SK-N-SH treated with all-trans-retinoic acid at 6 μM for 48 hours (cell line): ENCODE measurements around the gene C11orf65.

Experiments
- ATAC-seq: fragments of 200-7000 bp; cut with Tn5 transposase; 3 replicates; pipeline ENCODE4 v1.9.1; 2020; ENCODE audit warnings: mild to moderate bottlenecking, moderate library complexity
- ARNTL ChIP-seq: fragments of 450-650 bp; formaldehyde crosslinking; IDR thresholded peaks from 2 replicates; pipeline ENCODE4 v1.5.0; 2020; ENCODE audit warnings: low read depth, mild to moderate bottlenecking, moderate library complexity, borderline replicate concordance
- BACH2 ChIP-seq: fragments of 250-450 bp; sonication (Bioruptor Pico); IDR thresholded peaks from 2 replicates; pipeline ENCODE4 v1.9.0; 2021; ENCODE audit warnings: mild to moderate bottlenecking, borderline replicate concordance
- CREB5 ChIP-seq: fragments of 250-450 bp; sonication (Bioruptor Pico); IDR thresholded peaks from 2 replicates; pipeline ENCODE4 v1.5.1; 2020; ENCODE audit warnings: low read depth, mild to moderate bottlenecking, moderate library complexity
- CSDC2 ChIP-seq: fragments of 250-450 bp; sonication (Bioruptor Pico); IDR thresholded peaks from 2 replicates; pipeline ENCODE4 v1.5.0; 2020; ENCODE audit warnings: mild to moderate bottlenecking, moderate library complexity
- CSRNP3 ChIP-seq: fragments of 250-450 bp; sonication (Bioruptor Pico); IDR thresholded peaks from 2 replicates; pipeline ENCODE4 v1.5.1; 2021; ENCODE audit warnings: mild to moderate bottlenecking, moderate library complexity
- GLIS3 ChIP-seq: fragments of 250-450 bp; sonication (Bioruptor Pico); IDR thresholded peaks from 2 replicates; pipeline ENCODE4 v1.5.0; 2020; ENCODE audit warnings: mild to moderate bottlenecking, moderate library complexity
- ISL1 ChIP-seq: fragments of 250-450 bp; sonication (Bioruptor Pico); IDR thresholded peaks from 2 replicates; pipeline ENCODE4 v2.1.2; 2022; ENCODE audit warnings: mild to moderate bottlenecking, moderate library complexity
- OSR1 ChIP-seq: fragments of 250-450 bp; sonication (Bioruptor Pico); IDR thresholded peaks from 2 replicates; pipeline ENCODE4 v1.8.0; 2022; ENCODE audit warnings: moderate library complexity, mild to moderate bottlenecking, inconsistent platforms
- PATZ1 ChIP-seq: fragments of 250-450 bp; sonication (Bioruptor Pico); IDR thresholded peaks from 2 replicates; pipeline ENCODE4 v1.8.0; 2020; ENCODE audit warnings: mild to moderate bottlenecking, moderate library complexity, borderline replicate concordance
- POU6F1 ChIP-seq: fragments of 250-450 bp; sonication (Bioruptor Pico); IDR thresholded peaks from 2 replicates; pipeline ENCODE4 v1.8.0; 2021; ENCODE audit warnings: low read depth, mild to moderate bottlenecking, moderate library complexity, borderline replicate concordance
- RARB ChIP-seq: fragments of 250-450 bp; sonication (Bioruptor Pico); IDR thresholded peaks from 2 replicates; pipeline ENCODE4 v1.8.0; 2021; ENCODE audit warnings: mild to moderate bottlenecking, moderate library complexity
- SNAI2 ChIP-seq: fragments of 250-450 bp; sonication (Bioruptor Pico); IDR thresholded peaks from 2 replicates; pipeline ENCODE4 v1.5.0; 2020; ENCODE audit warnings: mild to moderate bottlenecking, moderate library complexity
- TCF4 ChIP-seq: fragments of 250-450 bp; sonication (Bioruptor Pico); IDR thresholded peaks from 2 replicates; pipeline ENCODE4 v1.8.0; 2021; ENCODE audit warnings: mild to moderate bottlenecking, moderate library complexity, borderline replicate concordance
- TOX ChIP-seq: fragments of 250-450 bp; sonication (Bioruptor Pico); IDR thresholded peaks from 2 replicates; pipeline ENCODE4 v1.8.0; 2021; ENCODE audit warnings: mild to moderate bottlenecking, moderate library complexity, borderline replicate concordance
- TSHZ2 ChIP-seq: fragments of 250-450 bp; sonication (Bioruptor Pico); IDR thresholded peaks from 2 replicates; pipeline ENCODE4 v1.5.0; 2020; ENCODE audit warnings: mild to moderate bottlenecking, moderate library complexity
- ZC3H10 ChIP-seq: fragments of 250-450 bp; sonication (Bioruptor Pico); IDR thresholded peaks from 2 replicates; pipeline ENCODE4 v1.5.1; 2021; ENCODE audit warnings: mild to moderate bottlenecking, moderate library complexity
- ZFP3 ChIP-seq: fragments of 250-450 bp; sonication (Bioruptor Pico); IDR thresholded peaks from 2 replicates; pipeline ENCODE4 v1.5.0; 2020; ENCODE audit warnings: mild to moderate bottlenecking, moderate library complexity
- ZNF565 ChIP-seq: fragments of 450-650 bp; formaldehyde crosslinking; conservative IDR thresholded peaks from 2 replicates; pipeline ENCODE4 v1.5.0; 2020; ENCODE audit warnings: low read depth, mild to moderate bottlenecking, moderate library complexity
- ZNF70 ChIP-seq: fragments of 450-650 bp; formaldehyde crosslinking; IDR thresholded peaks from 2 replicates; pipeline ENCODE4 v1.5.0; 2020; ENCODE audit warnings: mild to moderate bottlenecking, moderate library complexity
- ZNF8 ChIP-seq: fragments of 450-650 bp; formaldehyde crosslinking; IDR thresholded peaks from 2 replicates; pipeline ENCODE4 v1.5.0; 2020; ENCODE audit warnings: mild to moderate bottlenecking, moderate library complexity

C11orf65 gene

GRCh38 chr11:108496643-108497256 lies 29.4 kb upstream of the C11orf65 start (continued):
- TF ChIP-seq TSHZ2 (no peak), TOX (CRISPR knock-in tag) (no peak), ZC3H10 (CRISPR knock-in tag) (no peak), ZNF8 (CRISPR knock-in tag) (no peak), ZNF70 (CRISPR knock-in tag) (no peak), BACH2 (CRISPR knock-in tag) (no peak), RARB (CRISPR knock-in tag) (no peak), SNAI2 (CRISPR knock-in tag) (no peak)

GRCh38 chr11:108495326-108495725 lies 28.0 kb upstream of the C11orf65 start:
- no peak for ATAC-seq
- TF ChIP-seq CREB5 (CRISPR knock-in tag) (no peak), OSR1 (CRISPR knock-in tag) (no peak), ZNF8 (CRISPR knock-in tag) (no peak), ZFP3 (CRISPR knock-in tag) (no peak), SNAI2 (CRISPR knock-in tag) (no peak), ARNTL (CRISPR knock-in tag) (no peak), ISL1 (CRISPR knock-in tag) (no peak), CSDC2 (CRISPR knock-in tag) (no peak), PATZ1 (CRISPR knock-in tag) (no peak), CSRNP3 (CRISPR knock-in tag) (no peak), RARB (CRISPR knock-in tag) (no peak), ZNF70 (CRISPR knock-in tag) (no peak), POU6F1 (CRISPR knock-in tag) (no peak), ZNF565 (CRISPR knock-in tag) (no peak), TCF4 (CRISPR knock-in tag) (no peak), TSHZ2 (no peak), BACH2 (CRISPR knock-in tag) (no peak), GLIS3 (no peak)
- TF ChIP-seq, all 23 proteins: peak for 0
